HTR-8/SVneo (cell line): Measurements from ENCODE around the gene ZNF827.

Experiments
- DNase-seq: peaks from one replicate; pipeline ENCODE4 v3.0.0; 2011; ENCODE audit warnings: low spot score, mixed read lengths; ENCODE audit not compliant: insufficient read length
- FAIRE-seq: peaks from 2 replicates; lab custom pipeline; 2011; peaks lifted over from hg19 to GRCh38; lab: Jason Lieb, UNC

Gene ZNF827

DNA sequence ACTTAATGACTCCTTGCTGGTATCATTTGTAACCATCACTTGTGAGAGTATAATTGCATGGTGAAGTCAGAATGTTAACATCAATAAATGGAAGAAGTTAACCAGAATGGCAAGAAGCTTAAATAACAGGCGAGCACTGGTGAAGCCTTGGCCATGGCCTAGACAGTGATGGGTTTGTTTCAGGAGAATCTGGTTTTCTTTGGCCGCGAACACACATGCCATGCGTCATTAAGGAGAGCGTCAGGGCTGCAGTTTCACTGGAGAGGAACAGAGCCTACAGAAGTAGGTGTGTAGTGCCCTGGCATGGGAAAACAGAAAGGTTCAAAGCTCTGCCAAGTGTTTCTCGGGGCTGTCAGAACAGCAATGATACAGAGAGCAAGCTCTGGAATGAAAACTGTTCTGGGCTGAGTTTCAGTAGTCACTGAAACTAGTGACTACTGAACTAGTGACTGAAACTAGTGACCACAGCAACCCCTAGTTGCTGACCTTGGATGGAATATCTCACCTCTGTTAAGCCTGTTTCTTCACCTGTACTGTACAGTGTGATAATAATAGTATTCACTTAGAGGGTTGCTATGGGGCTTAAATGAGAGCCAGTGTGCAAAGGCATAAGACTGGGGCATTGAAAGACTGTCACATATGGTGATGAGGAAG lies 164.9 kb downstream of the ZNF827 start:
- no peak for DNase-seq
- FAIRE-seq: no peak

GRCh38 chr4:145772347-145772746 lies 166.3 kb downstream of the ZNF827 start:
- DNase-seq (no peak), FAIRE-seq (no peak)

DNA sequence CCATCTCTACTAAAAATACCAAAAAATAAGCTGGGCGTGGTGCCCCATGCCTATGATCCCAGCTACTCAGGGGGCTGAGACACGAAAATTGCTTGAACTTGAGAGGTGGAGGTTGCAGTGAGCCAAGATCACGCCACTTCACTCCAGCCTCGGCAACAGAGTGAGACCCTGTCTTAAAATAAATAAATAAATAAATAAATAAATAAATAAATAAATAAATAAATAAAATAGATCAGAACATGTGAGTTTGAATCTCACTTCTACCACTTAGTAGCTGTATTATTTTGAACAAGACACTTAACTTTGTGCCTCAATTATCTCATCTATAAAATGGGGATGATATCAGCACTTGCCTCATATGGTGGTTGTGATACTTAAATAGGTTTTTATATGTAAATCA lies 168.5 kb downstream of the ZNF827 start:
- no peak for DNase-seq
- no peak for FAIRE-seq

GRCh38 chr4:145769450-145770037 lies 169.1 kb downstream of the ZNF827 start:
- no peak for DNase-seq
- FAIRE-seq: no peak

DNA sequence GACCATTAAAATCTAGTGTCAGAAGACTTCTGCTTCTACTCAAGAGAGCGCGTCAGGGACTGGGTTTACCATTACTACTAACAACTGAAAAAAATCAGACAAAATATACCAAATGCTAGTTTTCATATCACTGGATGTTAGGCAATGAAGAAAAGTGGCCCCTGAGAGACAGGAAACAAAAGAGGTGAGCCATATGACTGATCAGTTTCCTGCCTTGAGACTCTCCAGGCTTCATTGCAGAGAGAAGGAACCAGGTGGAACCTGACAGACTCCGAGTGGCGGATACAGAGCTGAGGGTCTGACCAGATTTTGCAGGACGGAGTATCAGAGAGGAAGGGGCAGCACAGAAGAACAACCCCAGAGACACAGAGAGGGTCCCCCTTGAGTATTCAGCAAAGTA lies 172.3 kb downstream of the ZNF827 start:
- FAIRE-seq: no peak
- DNase-seq: no peak

GRCh38 chr4:145763399-145763798 lies 175.2 kb downstream of the ZNF827 start:
- no peak for FAIRE-seq
- no peak for DNase-seq

DNA sequence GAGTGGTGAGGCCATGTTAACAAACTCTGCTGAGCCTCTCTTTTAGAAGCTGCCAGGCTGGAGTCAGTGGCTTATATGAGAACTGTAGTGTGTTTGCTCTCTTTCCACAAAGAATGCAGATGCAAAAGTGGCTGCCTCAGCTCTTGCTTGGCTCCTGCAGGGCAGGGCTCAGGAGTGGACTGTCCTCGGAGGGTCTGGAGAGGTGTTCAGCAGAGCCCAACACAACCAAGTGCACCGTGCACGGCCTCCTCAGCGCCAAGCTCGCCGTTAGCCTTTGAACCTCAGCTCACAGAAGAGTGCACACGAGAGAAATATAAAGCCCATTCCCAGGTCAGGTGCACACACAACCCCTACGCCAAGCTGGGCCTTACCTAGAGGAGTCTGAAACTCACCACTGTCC lies 175.9 kb downstream of the ZNF827 start:
- no peak for FAIRE-seq
- DNase-seq: no peak

GRCh38 chr4:145760961-145761929 lies 177.4 kb downstream of the ZNF827 start:
- FAIRE-seq (no peak), DNase-seq (no peak)

GRCh38 chr4:145760176-145760575 lies 178.4 kb downstream of the ZNF827 start:
- no peak for FAIRE-seq

DNA sequence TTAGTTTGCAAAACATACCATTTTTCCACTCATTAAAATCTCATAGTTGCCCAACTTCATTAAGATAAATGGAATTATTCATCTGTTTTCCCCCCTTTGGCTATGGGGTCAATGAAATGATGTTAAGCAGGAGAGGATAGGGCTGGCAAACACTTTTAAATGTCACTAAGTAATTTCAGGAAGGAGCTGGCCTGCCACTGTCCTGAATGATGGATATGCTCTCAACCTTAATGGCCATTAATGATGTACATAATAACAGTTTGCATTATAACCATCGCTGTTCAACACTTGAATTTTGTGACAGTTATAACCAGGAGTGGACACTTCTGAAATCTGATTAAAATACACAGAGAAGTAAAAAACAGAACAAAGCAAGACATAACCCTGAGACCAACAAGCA lies 181.4 kb downstream of the ZNF827 start:
- FAIRE-seq: no peak
- DNase-seq: no peak

More at GRCh38 chr4:145760176-145760575, 178.4 kb downstream of the ZNF827 start:
- DNase-seq: no peak

DNA sequence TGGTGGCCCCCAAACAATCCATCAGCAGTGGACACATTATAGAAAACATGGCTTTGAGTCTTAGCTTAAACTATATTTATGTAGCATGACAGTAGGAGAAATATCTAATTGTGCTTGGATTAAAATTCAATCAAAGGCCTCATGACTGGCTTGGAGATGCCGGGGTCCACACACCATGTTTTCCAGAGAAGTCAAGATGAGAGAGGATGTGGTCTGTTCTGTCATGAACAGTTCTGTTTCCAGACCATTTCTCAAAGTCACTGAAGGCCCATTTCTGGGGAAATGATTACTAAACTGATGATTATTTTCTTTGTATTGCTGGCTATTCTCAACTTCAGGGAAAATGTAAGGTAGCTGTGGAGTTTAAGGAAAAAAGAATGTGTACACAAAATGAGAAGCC lies 182.4 kb downstream of the ZNF827 start:
- FAIRE-seq (no peak), DNase-seq (no peak)

GRCh38 chr4:145755802-145756201 lies 182.8 kb downstream of the ZNF827 start:
- DNase-seq (no peak), FAIRE-seq (no peak)

DNA sequence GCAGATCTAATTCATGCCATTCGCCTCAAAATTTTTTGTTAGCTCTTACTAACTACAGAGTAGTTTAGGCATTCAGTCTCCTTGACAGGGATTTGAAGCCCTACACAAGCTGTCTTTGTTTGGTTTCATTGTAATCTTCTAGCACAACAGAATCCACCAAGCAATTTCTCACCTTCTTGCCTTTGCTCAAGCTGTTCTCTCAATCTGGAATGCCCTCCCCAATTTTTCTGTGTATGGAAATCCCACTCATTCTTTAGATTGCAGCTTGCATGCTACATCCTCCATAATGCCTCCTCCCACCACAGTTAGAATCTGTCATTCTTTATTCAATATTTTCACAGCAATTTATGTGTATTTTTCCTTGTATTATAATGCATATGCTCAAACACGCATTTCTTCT lies 195.0 kb downstream of the ZNF827 start:
- DNase-seq (no peak), FAIRE-seq (no peak)

GRCh38 chr4:145740806-145741205 lies 197.8 kb downstream of the ZNF827 start:
- DNase-seq (no peak), FAIRE-seq (no peak)

DNA sequence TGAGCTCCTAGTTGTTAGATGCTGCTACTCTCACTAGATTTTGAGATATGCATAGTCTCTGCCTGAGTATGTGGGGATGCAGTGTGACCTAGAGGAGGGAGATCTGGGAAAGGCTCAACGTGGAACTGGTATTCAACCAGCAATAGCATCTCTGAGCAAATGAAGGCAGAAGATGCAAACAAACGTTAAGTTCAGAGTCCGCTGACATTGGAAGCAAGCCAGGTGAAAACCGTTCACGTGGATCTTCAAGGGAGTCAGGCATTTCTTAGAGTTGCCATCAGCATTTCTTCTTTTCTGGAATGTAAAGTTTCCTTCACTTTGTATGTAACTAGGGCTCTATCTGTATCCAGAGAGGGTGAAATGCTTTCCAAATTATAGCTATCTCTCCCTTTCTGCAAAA lies 198.8 kb downstream of the ZNF827 start:
- no peak for FAIRE-seq
- DNase-seq: no peak

DNA sequence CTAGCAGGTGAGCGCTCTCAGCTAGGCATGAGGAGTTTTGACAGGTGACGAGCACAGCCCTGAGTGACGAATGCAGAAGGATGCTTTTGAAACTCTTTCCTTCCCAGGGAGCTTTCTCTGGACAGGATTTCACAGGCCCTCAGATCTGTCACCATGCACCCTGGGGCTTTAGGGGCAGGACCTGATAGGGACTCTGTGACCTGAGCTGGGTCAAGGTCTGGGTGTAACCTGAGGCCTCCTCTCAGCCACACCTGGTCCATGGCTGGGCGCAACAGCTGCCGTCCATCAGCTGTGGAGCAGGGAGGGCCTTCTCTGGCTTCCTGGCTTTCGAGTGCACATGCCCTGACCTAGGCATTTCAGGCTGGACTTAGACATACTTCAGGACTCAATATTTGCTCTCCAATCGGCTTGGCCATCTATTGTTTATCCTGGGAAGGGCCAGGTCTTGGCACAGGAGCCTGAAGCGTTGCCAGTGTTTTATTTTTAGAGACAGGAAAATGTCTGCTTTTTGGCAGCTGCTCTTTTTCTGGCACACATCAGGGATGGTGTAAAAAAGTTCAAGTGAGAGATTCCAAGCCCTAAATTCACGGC lies 202.3 kb downstream of the ZNF827 start:
- peak; percentile 31 for FAIRE-seq
- DNase-seq: no peak

DNA sequence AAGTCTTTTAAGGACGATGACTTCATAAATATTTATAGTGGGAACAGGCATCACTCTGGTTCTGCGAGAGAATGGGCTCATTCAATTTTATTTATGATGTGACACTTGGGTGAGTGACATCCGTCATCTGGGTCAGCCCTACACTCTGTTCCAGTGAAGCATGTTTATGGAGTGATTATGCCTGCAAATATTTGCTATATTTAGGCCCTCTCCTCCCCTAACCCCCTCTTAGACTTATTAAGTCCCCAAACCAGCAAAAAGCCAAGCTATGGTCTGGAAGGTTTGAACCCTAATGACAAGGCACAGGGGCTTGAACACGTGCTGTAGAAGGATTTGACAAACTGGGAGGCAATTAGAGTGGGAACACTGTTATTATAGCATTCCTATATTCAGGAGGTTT lies 202.8 kb downstream of the ZNF827 start:
- DNase-seq: no peak
- FAIRE-seq: no peak

DNA sequence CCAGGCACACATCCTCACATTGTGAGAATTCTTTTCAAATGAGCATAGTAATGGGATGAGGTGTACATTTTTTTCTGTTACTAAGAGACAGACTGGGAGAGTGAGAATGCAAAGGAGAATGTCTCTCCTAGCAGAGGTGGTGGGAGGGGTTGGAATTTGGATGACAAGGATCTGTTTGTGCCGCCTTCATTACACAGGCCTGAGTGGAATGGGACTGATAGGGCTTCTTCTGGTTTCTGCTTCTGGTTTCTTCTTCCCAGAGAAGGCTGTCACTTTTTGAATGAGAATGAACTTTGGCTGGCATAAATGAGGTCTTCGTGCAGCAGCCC lies 203.3 kb downstream of the ZNF827 start:
- FAIRE-seq (peak; percentile 86), DNase-seq (peak; percentile 80)

DNA sequence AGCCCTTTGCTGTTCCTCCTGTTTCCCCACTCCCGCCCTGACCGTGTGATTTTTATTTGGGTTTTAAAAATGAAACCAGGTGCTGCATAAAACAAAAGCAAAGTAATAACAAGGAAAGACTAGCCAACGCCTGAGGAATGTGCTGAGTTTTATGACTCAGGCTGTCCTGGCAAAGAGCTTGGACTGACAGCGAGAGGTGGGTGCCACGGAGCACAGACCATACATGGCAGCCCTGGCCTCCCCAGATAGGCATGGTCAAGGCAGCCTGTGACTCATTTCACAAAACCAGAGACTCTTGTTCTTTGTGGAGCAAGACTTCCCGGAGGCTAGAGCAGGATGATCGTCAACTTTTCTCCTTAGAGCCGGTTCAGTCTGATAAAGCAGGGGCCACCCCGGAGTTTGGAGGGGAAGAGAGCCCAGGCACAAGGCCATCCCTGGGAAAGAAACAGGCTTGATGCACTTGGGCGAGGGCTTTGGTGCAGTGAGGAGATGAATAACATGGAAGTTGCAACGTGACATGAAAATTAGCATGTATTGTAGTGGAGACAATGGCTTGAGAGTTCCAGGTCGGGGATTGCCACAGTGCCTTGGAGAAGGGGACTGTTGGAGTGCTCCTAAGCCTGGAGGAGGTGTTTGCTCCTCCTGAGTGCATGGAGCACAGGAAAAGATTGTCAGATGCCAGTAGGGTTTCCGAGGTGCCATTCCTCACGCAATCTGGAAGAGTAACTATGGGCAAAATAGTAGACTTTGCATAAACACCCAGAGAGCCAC lies 203.9 kb downstream of the ZNF827 start:
- DNase-seq: peak; percentile 69
- FAIRE-seq: peak; percentile 87

DNA sequence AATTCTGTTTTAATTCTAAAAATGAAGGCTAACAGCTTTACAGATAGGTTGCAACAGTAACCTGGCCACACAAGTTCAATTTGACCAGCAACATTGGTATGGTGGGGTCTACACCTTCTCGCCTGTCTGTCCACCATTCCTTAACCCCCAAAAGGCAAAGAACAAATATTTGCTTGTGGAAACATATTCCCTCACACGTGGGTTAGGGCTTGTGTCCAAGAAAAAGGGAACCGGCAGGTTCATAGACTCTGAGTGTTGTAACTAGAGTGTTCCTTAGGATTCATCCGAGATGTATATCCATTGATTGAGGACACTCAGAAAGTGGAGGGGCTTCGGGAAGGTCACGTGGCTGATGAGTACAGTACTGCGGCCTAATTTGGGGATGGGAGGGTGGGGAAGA lies 204.6 kb downstream of the ZNF827 start:
- DNase-seq (no peak), FAIRE-seq (no peak)
